ENCODE data around the gene FAM107A. TPM values are rescaled to one million over a fixed set of nuclear protein-coding genes. Genes with fewer than 3 reads are reported as not detected.
A peak's percentile ranks its signal among the peaks of the same experiment; 100 is the strongest.

FAM107A gene
- total RNA-seq, 1 donor from 2014 or later, result not detected

GRCh38 chr3:58594117-58594516 lies 16.9 kb upstream of the FAM107A start:
- peaks cover 13% of the 10 kb centered on the region for H3K27me3 Mint-ChIP-seq

DNA sequence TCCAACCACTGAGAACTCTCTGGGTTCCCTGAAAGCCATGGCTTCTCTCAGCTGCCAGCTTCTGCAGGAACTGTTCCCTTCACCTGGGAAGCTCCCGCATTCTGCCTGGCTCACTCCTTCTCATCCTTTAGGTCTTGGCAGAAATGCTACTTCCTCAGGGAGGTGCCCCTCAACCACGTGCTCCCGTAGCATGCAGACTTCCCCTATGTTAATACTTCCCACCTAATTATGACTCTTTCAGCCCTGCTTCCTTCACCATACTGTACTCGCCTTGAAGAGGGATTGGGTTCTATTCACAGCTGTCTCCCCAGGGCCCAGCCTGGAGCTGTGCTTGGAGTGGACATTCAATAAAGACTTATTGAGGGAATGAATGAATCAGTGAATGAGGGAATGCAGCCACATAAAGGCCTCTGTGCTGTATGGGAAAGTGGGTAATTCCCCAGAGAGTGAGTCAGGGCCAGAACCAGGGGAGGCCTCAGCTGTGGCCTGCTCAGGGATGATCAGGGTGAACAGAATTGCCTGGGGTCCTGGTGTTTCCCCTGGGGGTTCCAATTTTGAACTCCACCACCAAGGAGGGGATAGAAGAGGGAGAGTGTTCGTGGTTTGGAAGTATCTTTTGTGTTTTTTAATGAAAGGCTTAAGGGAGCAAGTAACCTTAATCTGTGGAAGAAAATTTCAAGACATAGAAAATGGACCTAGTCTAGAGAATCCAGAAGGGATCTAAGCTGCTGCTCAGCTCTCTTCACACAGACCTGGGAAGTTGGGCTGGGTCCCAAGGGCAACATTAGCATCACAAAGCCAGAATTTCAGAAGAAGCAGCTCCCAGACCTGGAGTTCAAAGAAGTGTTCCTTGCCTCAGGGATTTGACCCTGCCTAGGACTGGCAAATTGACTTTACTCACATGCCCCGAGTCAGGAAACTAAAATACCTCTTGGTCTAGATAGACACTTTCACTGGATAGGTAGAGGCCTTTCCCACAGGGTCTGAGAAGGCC lies 14.6 kb upstream of the FAM107A start:
- TF ChIP-seq, protein P1, sequence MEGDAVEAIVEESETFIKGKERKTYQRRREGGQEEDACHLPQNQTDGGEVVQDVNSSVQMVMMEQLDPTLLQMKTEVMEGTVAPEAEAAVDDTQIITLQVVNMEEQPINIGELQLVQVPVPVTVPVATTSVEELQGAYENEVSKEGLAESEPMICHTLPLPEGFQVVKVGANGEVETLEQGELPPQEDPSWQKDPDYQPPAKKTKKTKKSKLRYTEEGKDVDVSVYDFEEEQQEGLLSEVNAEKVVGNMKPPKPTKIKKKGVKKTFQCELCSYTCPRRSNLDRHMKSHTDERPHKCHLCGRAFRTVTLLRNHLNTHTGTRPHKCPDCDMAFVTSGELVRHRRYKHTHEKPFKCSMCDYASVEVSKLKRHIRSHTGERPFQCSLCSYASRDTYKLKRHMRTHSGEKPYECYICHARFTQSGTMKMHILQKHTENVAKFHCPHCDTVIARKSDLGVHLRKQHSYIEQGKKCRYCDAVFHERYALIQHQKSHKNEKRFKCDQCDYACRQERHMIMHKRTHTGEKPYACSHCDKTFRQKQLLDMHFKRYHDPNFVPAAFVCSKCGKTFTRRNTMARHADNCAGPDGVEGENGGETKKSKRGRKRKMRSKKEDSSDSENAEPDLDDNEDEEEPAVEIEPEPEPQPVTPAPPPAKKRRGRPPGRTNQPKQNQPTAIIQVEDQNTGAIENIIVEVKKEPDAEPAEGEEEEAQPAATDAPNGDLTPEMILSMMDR (IDR thresholded peaks at IDR 0.05; ENCODE audit: unreplicated experiment), result no peak
- no peak for DNase-seq (ENCODE audit: low spot score, unreplicated experiment)
- no peak overlapping the region for H3K4me3 Mint-ChIP-seq (ENCODE audit: low read depth)
- no peaks in the 10 kb centered on the region for H3K36me3 Mint-ChIP-seq (ENCODE audit: insufficient read depth)
- H3K27ac Mint-ChIP-seq, result no peak overlapping the region
- no peaks in the 10 kb centered on the region for H3K4me1 Mint-ChIP-seq (ENCODE audit: low read depth)
- peaks cover 25% of the 10 kb centered on the region for H3K27me3 Mint-ChIP-seq
- no peaks in the 10 kb centered on the region for H3K9me3 Mint-ChIP-seq (ENCODE audit: low read depth)

More at GRCh38 chr3:58594117-58594516, 16.9 kb upstream of the FAM107A start:
- H3K27ac Mint-ChIP-seq, result no peak overlapping the region
- H3K4me1 Mint-ChIP-seq (ENCODE audit: low read depth), result no peaks in the 10 kb centered on the region
- no peak overlapping the region for H3K4me3 Mint-ChIP-seq (ENCODE audit: low read depth)
- no peaks in the 10 kb centered on the region for H3K36me3 Mint-ChIP-seq (ENCODE audit: insufficient read depth)
- H3K9me3 Mint-ChIP-seq (ENCODE audit: low read depth), result no peaks in the 10 kb centered on the region
- TF ChIP-seq, protein P1 (IDR thresholded peaks at IDR 0.05; ENCODE audit: unreplicated experiment), result no peak
- no peak for DNase-seq (ENCODE audit: low spot score, unreplicated experiment)

DNA sequence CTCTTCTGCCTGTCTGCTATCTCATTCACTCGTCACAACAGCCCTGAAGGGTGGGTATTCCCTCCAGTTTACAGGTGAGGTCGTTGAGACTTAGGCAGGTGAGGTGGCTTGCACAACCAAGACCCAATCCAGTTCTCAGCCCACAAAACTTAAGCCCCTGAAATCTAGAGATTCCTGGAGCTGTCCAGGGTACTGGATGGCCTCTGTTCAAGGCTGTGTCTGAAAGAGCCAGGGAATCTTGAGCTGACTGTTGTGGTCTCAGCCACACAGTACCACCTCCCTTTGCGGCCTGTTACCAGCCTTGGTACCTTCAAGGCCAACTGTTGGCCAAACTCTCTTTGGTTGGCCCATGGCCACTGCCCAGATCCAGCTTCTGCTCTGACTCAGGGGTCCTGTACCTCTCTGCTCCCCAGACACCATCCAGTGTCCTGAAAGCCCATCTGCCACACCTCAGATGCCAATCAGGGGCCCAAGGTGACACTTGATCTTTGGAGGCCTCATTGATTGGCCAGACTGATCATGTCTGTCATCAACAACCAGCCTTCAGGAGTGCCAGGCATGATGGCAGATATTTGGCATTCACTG lies 10.9 kb upstream of the FAM107A start:
- Mint-ChIP-seq H3K27me3 (peaks cover 55% of the 10 kb centered on the region), H3K4me3 (ENCODE audit: low read depth) (no peak overlapping the region), H3K4me1 (ENCODE audit: low read depth) (peaks cover 3% of the 10 kb centered on the region), H3K36me3 (ENCODE audit: insufficient read depth) (no peaks in the 10 kb centered on the region), H3K27ac (no peak overlapping the region), H3K9me3 (ENCODE audit: low read depth) (no peaks in the 10 kb centered on the region)
- TF ChIP-seq, protein P1 (IDR thresholded peaks at IDR 0.05; ENCODE audit: unreplicated experiment), result no peak
- peak; percentile 65 for DNase-seq (ENCODE audit: low spot score, unreplicated experiment)

DNA sequence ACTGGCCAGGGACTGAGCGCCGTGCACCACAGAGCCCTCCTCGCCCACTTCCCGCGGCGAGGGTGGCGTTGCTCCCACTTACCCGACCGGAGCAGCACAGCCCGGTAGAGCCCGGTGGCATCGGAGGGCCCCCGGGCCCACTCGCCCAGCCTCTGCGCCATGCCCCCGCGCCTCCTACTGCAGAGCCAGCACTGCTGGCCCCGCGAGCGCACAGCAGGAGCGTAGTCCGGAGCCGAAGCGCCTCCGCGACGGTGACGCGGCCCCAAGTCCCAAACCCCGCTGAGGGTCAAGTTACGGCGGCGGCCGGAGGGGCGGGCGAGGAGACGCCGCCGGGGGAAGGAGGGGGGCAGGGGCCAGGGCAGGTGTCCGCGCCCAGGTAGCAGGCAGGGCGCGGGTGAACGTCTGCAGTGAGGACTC lies 9.6 kb upstream of the FAM107A start:
- Mint-ChIP-seq H3K27me3 (peaks cover 59% of the 10 kb centered on the region), H3K36me3 (ENCODE audit: insufficient read depth) (no peaks in the 10 kb centered on the region), H3K4me1 (ENCODE audit: low read depth) (peaks cover 3% of the 10 kb centered on the region), H3K9me3 (ENCODE audit: low read depth) (no peaks in the 10 kb centered on the region), H3K27ac (no peak overlapping the region), H3K4me3 (ENCODE audit: low read depth) (no peak overlapping the region)
- TF ChIP-seq, protein P1 (IDR thresholded peaks at IDR 0.05; ENCODE audit: unreplicated experiment), result no peak
- DNase-seq (ENCODE audit: low spot score, unreplicated experiment), result peak; percentile 19

DNA sequence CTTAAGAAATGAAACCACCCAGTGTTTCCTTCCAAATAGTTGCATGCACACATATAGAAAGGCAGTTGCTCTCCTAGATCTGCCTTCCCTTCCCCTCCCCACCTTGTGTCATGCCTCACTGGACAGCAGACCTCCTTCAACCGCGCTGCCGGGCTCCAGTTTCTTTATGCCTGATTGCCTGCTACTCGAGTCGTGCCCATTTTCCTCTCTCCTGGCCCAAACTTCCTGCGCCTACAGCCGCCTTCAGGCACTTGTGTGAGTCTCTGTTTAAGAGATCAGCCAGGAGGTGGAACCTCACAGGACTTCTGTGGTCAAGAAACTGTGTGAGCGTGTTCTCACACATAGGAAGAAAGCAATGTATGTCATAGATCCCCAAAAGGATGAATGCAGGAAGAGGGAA lies 8.8 kb upstream of the FAM107A start:
- DNase-seq (ENCODE audit: low spot score, unreplicated experiment), result no peak
- peaks cover 55% of the 10 kb centered on the region for H3K27me3 Mint-ChIP-seq
- peaks cover 6% of the 10 kb centered on the region for H3K4me1 Mint-ChIP-seq (ENCODE audit: low read depth)
- H3K9me3 Mint-ChIP-seq (ENCODE audit: low read depth), result no peaks in the 10 kb centered on the region
- TF ChIP-seq, protein P1 (IDR thresholded peaks at IDR 0.05; ENCODE audit: unreplicated experiment), result no peak
- H3K4me3 Mint-ChIP-seq (ENCODE audit: low read depth), result no peak overlapping the region
- H3K27ac Mint-ChIP-seq, result peak overlapping the region; percentile 31
- H3K36me3 Mint-ChIP-seq (ENCODE audit: insufficient read depth), result no peaks in the 10 kb centered on the region
